Pulmonary artery endothelial cell (primary cell): ENCODE data around the gene DIO1. TPM values are rescaled to one million over a fixed set of nuclear protein-coding genes. Genes with fewer than 3 reads are reported as not detected.

Source experiments
- total RNA-seq: library from RNA; depleted of rRNA; stranded (reverse); fragments of >200 nt; gene quantifications from 2 replicates; pipeline ENCODE4 v1.2.3, GENCODE V29; 2014

DIO1 gene
- total RNA-seq, 1 donor from 2014 or later: not detected

Other genes with a start within 250 kb of the DIO1 start
- not detected in 2 replicates for gene GLIS1, start 155.0 kb upstream of the DIO1 start, total RNA-seq
- 29.7 and 52.5 TPM in 2 replicates for gene NDC1, start 55.9 kb upstream of the DIO1 start, total RNA-seq
- 17.1 and 22.0 TPM in 2 replicates for gene YIPF1, start 4.4 kb upstream of the DIO1 start, total RNA-seq
- gene IFT25, start 51.5 kb downstream of the DIO1 start, total RNA-seq: 13.8 and 18.1 TPM in 2 replicates
- gene LRRC42, start 52.2 kb downstream of the DIO1 start, total RNA-seq: 23.4 and 25.3 TPM in 2 replicates
- not detected in 2 replicates for gene LDLRAD1, start 124.0 kb downstream of the DIO1 start, total RNA-seq
- gene TMEM59, start 159.0 kb downstream of the DIO1 start, total RNA-seq: 246 and 255 TPM in 2 replicates
- gene TCEANC2, start 159.4 kb downstream of the DIO1 start, total RNA-seq: 2.6 and 3.7 TPM in 2 replicates